ENCODE measurements around the gene DAB1. TPM values are rescaled to one million over a fixed set of nuclear protein-coding genes. Genes with fewer than 3 reads are reported as not detected.
A peak's percentile ranks its signal among the peaks of the same experiment; 100 is the strongest.

The DAB1 gene
- total RNA-seq, 6 donors from 2014 or later = 0.15 to 0.20 TPM; not detected in 4

GRCh38 chr1:57289781-57290180 lies 134.1 kb downstream of the DAB1 start:
- ATAC-seq (ENCODE audit: low FRiP score in 2 of 2) = no peak
- no peaks in the 10 kb centered on the region for H3K4me1 ChIP-seq
- H3K27ac ChIP-seq = no peak overlapping the region
- no peaks in the 10 kb centered on the region for H3K9me3 ChIP-seq
- 82 to 83% methylated on average over 2 of the region's 2 CpGs for WGBS, 2 donors
- TF ChIP-seq POLR2A (IDR thresholded peaks at IDR 0.05) (no peak), POLR2AphosphoS5 (IDR thresholded peaks at IDR 0.05) (no peak), CTCF (IDR thresholded peaks at IDR 0.05) (no peak), EP300 (IDR thresholded peaks at IDR 0.05) (no peak)
- no peak overlapping the region for H3K4me3 ChIP-seq
- H3K36me3 ChIP-seq = no peaks in the 10 kb centered on the region
- no peak for DNase-seq
- H3K27me3 ChIP-seq = no peaks in the 10 kb centered on the region

- no peak overlapping the region for H3K27ac ChIP-seq
- no peaks in the 10 kb centered on the region for H3K27me3 ChIP-seq
- WGBS, 2 donors = 90 to 96% methylated on average over 2 of the region's 2 CpGs
- H3K9me3 ChIP-seq = no peaks in the 10 kb centered on the region
- no peak for TF ChIP-seq EP300 (IDR thresholded peaks at IDR 0.05)
- no peak for TF ChIP-seq POLR2AphosphoS5 (IDR thresholded peaks at IDR 0.05)
- no peak for TF ChIP-seq CTCF (IDR thresholded peaks at IDR 0.05)
- no peak for TF ChIP-seq POLR2A (IDR thresholded peaks at IDR 0.05)
- DNase-seq (no peak), ATAC-seq (ENCODE audit: low FRiP score in 2 of 2) (no peak)
- H3K4me3 ChIP-seq = no peak overlapping the region
- H3K36me3 ChIP-seq = no peaks in the 10 kb centered on the region
- no peaks in the 10 kb centered on the region for H3K4me1 ChIP-seq
Observed at GRCh38 chr1:57285992-57286391, 137.9 kb downstream of the DAB1 start.

GRCh38 chr1:57282411-57282810 lies 141.4 kb downstream of the DAB1 start:
- no peak for TF ChIP-seq EP300 (IDR thresholded peaks at IDR 0.05)
- TF ChIP-seq POLR2AphosphoS5 (IDR thresholded peaks at IDR 0.05) = no peak
- no peak for TF ChIP-seq CTCF (IDR thresholded peaks at IDR 0.05)
- TF ChIP-seq POLR2A (IDR thresholded peaks at IDR 0.05) = no peak
- H3K27me3 ChIP-seq = no peaks in the 10 kb centered on the region
- DNase-seq = no peak
- no peak for ATAC-seq (ENCODE audit: low FRiP score in 2 of 2)
- no peaks in the 10 kb centered on the region for H3K4me1 ChIP-seq
- WGBS, 2 donors = 78 to 79% methylated on average over 2 of the region's 2 CpGs
- H3K4me3 ChIP-seq = no peak overlapping the region
- H3K36me3 ChIP-seq = no peaks in the 10 kb centered on the region
- no peak overlapping the region for H3K27ac ChIP-seq
- no peaks in the 10 kb centered on the region for H3K9me3 ChIP-seq

GRCh38 chr1:57281324-57281723 lies 142.5 kb downstream of the DAB1 start:
- Histone ChIP-seq H3K27ac (no peak overlapping the region), H3K27me3 (no peaks in the 10 kb centered on the region), H3K9me3 (no peaks in the 10 kb centered on the region), H3K4me3 (no peak overlapping the region), H3K36me3 (no peaks in the 10 kb centered on the region), H3K4me1 (no peaks in the 10 kb centered on the region)
- WGBS, 2 donors = 60 to 74% methylated on average over 5 of the region's 5 CpGs
- no peak for ATAC-seq (ENCODE audit: low FRiP score in 2 of 2)
- TF ChIP-seq POLR2A (IDR thresholded peaks at IDR 0.05) (no peak), CTCF (IDR thresholded peaks at IDR 0.05) (no peak), POLR2AphosphoS5 (IDR thresholded peaks at IDR 0.05) (no peak), EP300 (IDR thresholded peaks at IDR 0.05) (no peak)
- DNase-seq = no peak

- no peak for DNase-seq
- Histone ChIP-seq H3K4me1 (no peaks in the 10 kb centered on the region), H3K27ac (no peak overlapping the region), H3K9me3 (no peaks in the 10 kb centered on the region), H3K36me3 (no peaks in the 10 kb centered on the region), H3K4me3 (no peak overlapping the region), H3K27me3 (no peaks in the 10 kb centered on the region)
- ATAC-seq (ENCODE audit: low FRiP score in 2 of 2) = peak in 1 of 2 donors; percentile 24
- TF ChIP-seq POLR2A (IDR thresholded peaks at IDR 0.05) = no peak
- WGBS, 2 donors = 58 to 77% methylated on average over 3 of the region's 3 CpGs
Observed at GRCh38 chr1:57279909-57280666, 143.8 kb downstream of the DAB1 start.

Data from upper lobe of left lung (tissue), 6 donors.